ENCODE results near the gene GCAT.
"Not testable (repeated sequence)": the region's sequence is repeated elsewhere in the genome, so short reads cannot be mapped to it uniquely, and the experiment has no call there.

The GCAT gene

GRCh38 chr22:37782340-37783168 lies 25.2 kb upstream of the GCAT start:
- H3K4me3 ChIP-seq (ENCODE audit: low read depth, low read length) = no peak overlapping the region
- TF ChIP-seq CTCF (IDR thresholded peaks at IDR 0.05; ENCODE audit: borderline replicate concordance, insufficient read depth, low read depth, low read length) = no peak

- H3K4me3 ChIP-seq (ENCODE audit: low read depth, low read length) = no peak overlapping the region
- TF ChIP-seq CTCF (IDR thresholded peaks at IDR 0.05; ENCODE audit: borderline replicate concordance, insufficient read depth, low read depth, low read length) = no peak
These were observed 22.8 kb upstream of the GCAT start for GRCh38 chr22:37784829-37785495.

GRCh38 chr22:37790234-37790633 lies 17.5 kb upstream of the GCAT start:
- TF ChIP-seq CTCF (IDR thresholded peaks at IDR 0.05; ENCODE audit: borderline replicate concordance, insufficient read depth, low read depth, low read length) = no peak
- no peak overlapping the region for H3K4me3 ChIP-seq (ENCODE audit: low read depth, low read length)

- H3K4me3 ChIP-seq (ENCODE audit: low read depth, low read length) = no peak overlapping the region
- TF ChIP-seq CTCF (IDR thresholded peaks at IDR 0.05; ENCODE audit: borderline replicate concordance, insufficient read depth, low read depth, low read length) = no peak
These were observed 15.2 kb upstream of the GCAT start for GRCh38 chr22:37792494-37792893.

DNA sequence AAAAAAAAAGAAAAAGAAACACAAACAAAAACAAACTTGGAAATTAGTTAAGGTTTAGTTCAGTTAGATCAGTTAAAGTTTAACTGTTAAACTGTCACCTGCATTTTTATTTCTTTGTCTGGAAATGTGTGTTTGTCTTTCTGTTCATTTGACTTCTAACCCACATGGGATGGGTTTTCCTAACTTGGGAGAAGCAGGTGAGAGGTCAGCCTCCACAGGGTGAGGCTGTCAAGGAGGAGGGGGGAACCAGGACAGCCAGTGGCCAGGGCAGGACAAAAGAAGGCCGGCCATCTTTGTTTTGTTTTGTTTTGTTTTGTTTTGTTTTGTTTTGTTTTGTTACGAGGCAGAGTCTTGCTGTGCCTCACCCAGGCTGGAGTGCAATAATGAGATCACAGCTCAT lies 13.4 kb upstream of the GCAT start:
- H3K4me3 ChIP-seq (ENCODE audit: low read depth, low read length) = no peak overlapping the region
- no peak for TF ChIP-seq CTCF (IDR thresholded peaks at IDR 0.05; ENCODE audit: borderline replicate concordance, insufficient read depth, low read depth, low read length)

GRCh38 chr22:37796079-37796478 lies 11.7 kb upstream of the GCAT start:
- TF ChIP-seq CTCF (IDR thresholded peaks at IDR 0.05; ENCODE audit: borderline replicate concordance, insufficient read depth, low read depth, low read length) = no peak
- no peak overlapping the region for H3K4me3 ChIP-seq (ENCODE audit: low read depth, low read length)

GRCh38 chr22:37797259-37797658 lies 10.5 kb upstream of the GCAT start:
- H3K4me3 ChIP-seq (ENCODE audit: low read depth, low read length) = not testable (repeated sequence)

All from GM12875 (cell line).